Activated naive CD4-positive, alpha-beta T cell treated with anti-CD3 and anti-CD28 coated beads, Interleukin-2, amount 50 U/mL, for 72 hours (primary cell): ENCODE data around the gene PHF2. TPM values are rescaled to one million over a fixed set of nuclear protein-coding genes. Genes with fewer than 3 reads are reported as not detected.
A peak's percentile ranks its signal among the peaks of the same experiment; 100 is the strongest.

Source experiments
- ATAC-seq, 2 donors: fragments of 150-1000 bp; cut with Tn5 transposase; 2 replicates each; pipeline ENCODE4 v1.10.0; 2021; ENCODE audit warnings: mild to moderate bottlenecking in 2 of 2, moderate library complexity in 2 of 2
- DNase-seq, 2 donors: peaks; one replicate each; pipeline ENCODE4 v3.0.0; 2021 to 2022; ENCODE audit warnings: low spot score in 2 of 2
- H3K27ac Mint-ChIP-seq, 2 donors: one replicate each; pipeline ENCODE4 v1.8.0; 2022; ENCODE audit warnings: mild to moderate bottlenecking in 2 of 2, mixed read lengths in 2 of 2
- H3K36me3 Mint-ChIP-seq, 2 donors: one replicate each; pipeline ENCODE4 v1.8.0; 2022; ENCODE audit warnings: mixed read lengths in 2 of 2
- H3K9me3 Mint-ChIP-seq, 2 donors: one replicate each; pipeline ENCODE4 v1.8.0; 2022; ENCODE audit warnings: mixed read lengths in 2 of 2
- total RNA-seq, 2 donors: library from RNA; stranded (reverse); gene quantifications; one replicate each; pipeline ENCODE4 v1.2.3, GENCODE V29; 2022

PHF2 gene
- 10 to 100 TPM; 12.3 to 15.5 TPM for total RNA-seq

- Mint-ChIP-seq H3K36me3 (peaks cover 0 to under 1% of the 10 kb centered on the region in 2 donors), H3K27ac (peak within 1 kb of the TSS; percentile 89 to 97), H3K9me3 (no peaks in the 10 kb centered on the region)
- DNase-seq = peak in 1 of 2 donors; percentile 23
- peak; percentile 58 to 62 for ATAC-seq
Observed at GRCh38 chr9:93576258-93577077, at the start of gene PHF2. Gene PHF2, plus strand, starts transcription at chr9:93576584. Its CDS starts 190 bp downstream, at chr9:93576774.

DNA sequence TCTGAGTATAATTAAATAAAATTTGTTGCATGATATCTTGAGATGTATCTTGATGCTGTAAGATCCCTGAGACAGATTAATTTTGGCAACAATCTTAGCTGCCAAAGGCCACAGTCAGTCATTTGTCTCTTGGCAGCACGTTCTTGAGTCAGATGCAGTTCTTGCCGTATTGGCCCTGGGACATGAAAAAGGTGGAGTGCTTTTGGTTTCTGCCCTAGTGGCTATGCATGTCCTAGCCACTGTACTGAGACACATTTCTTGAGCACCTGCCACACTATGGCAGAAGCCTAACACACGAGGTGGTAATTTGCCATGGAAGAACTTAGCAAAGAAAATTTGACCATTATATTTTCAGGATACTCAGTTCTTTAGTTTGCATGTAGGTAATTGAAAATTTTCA, 45.0 kb upstream of the PHF2 start:
- ATAC-seq = no peak

DNA sequence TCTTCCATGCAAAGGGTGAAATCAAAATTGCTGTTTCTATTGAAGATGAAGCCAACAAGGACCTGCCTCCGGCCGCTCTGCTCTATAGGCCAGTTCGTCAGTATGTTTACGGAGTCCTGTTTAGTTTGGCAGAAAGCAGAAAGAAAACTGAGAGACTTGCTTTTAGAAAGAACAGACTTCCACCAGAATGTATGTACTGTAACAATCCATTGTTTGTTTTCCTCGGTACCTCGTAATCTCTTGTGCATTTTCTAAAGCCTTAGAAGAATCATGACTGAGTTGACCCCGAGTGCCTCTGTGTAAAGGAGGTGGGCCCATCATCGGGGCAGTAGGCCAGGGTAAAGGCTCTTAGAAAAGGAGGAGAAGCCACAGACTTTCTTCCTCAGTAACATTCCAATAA, 44.2 kb upstream of the PHF2 start:
- DNase-seq (no peak), ATAC-seq (no peak)
- H3K9me3 Mint-ChIP-seq = no peaks in the 10 kb centered on the region
- H3K36me3 Mint-ChIP-seq = peaks cover 6 to 11% of the 10 kb centered on the region in 2 donors
- H3K27ac Mint-ChIP-seq = no peak overlapping the region

More for the DNA sequence above, 45.0 kb upstream of the PHF2 start:
- DNase-seq = no peak
- Mint-ChIP-seq H3K36me3 (peaks cover 8 to 19% of the 10 kb centered on the region in 2 donors), H3K9me3 (no peaks in the 10 kb centered on the region), H3K27ac (peak overlapping the region in 1 of 2 donors; percentile 13)

GRCh38 chr9:93533863-93534262, 42.5 kb upstream of the PHF2 start:
- Mint-ChIP-seq H3K36me3 (peaks cover 6 to 11% of the 10 kb centered on the region in 2 donors), H3K9me3 (no peaks in the 10 kb centered on the region), H3K27ac (peak overlapping the region in 1 of 2 donors; percentile 86)
- no peak for DNase-seq
- ATAC-seq = no peak

- H3K9me3 Mint-ChIP-seq = no peaks in the 10 kb centered on the region
- no peak for DNase-seq
- ATAC-seq = no peak
- peak overlapping the region in 1 of 2 donors; percentile 85 for H3K27ac Mint-ChIP-seq
- peaks cover 6 to 11% of the 10 kb centered on the region in 2 donors for H3K36me3 Mint-ChIP-seq
Observed at GRCh38 chr9:93536167-93536566, 40.2 kb upstream of the PHF2 start.

DNA sequence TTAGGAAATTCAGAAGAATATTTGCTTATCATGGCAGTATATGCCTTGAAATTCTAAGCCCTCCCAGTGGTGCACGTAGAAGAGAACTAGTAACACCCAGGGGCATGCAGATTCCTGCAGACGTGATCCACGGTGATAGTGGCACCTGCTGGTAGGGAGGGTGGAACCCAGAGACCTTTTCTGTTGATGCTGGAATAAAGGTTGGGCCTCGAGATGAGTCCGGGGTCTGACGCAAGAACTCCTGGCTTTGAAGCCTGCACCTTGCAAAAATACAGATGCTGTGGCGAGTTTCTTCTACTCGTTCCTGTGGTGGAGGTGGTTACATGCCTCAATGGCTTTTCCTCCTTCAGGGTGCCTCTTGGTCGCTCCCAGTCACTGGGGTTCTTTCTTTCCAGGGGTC, 39.5 kb upstream of the PHF2 start:
- DNase-seq (no peak), ATAC-seq (no peak)
- Mint-ChIP-seq H3K27ac (no peak overlapping the region), H3K36me3 (peaks cover 6 to 11% of the 10 kb centered on the region in 2 donors), H3K9me3 (no peaks in the 10 kb centered on the region)

DNA sequence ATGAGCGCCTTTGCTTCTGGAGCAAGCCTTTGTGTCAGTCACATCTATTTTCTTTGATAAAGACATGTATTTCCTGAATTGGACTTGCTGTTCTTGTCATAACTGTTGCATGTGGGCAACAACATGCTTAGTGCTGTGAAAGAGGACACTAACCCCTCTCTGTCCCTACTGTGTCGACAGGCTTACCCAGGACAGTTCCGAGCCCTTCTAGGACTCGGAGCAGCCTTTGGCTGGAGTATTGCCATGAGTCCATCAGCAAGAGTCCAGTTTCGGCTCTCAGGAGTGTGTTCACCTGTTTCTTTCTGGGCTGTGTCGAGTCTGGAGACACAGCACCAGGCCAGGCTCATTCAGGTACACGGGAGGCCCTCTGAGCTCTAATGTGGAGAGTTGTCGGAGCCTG, 36.1 kb upstream of the PHF2 start:
- DNase-seq (no peak), ATAC-seq (no peak)
- Mint-ChIP-seq H3K27ac (peak overlapping the region in 1 of 2 donors; percentile 66), H3K36me3 (peaks cover 0 to 7% of the 10 kb centered on the region in 2 donors), H3K9me3 (no peaks in the 10 kb centered on the region)

DNA sequence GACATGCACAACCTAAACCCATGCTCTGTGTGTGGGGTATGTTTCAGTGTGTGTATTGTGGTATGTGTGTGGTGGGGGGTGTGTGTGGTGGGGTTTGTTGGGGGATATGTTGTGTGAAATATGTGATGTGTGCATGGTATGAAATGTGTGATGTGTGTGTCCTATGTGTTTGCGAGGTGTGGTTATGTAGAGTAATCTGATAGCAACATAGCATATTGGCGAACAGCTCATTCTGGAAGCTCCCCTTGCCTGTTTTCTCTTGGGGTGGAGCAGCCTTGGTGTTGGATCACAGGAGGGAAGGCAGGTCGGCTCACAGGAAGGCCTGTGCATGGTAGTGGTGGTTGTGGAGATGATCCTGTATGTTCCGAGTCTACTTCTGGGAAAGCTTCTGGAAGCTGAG, 35.4 kb upstream of the PHF2 start:
- Mint-ChIP-seq H3K9me3 (no peaks in the 10 kb centered on the region), H3K36me3 (peaks cover 0 to 7% of the 10 kb centered on the region in 2 donors), H3K27ac (no peak overlapping the region)
- ATAC-seq (no peak), DNase-seq (no peak)

DNA sequence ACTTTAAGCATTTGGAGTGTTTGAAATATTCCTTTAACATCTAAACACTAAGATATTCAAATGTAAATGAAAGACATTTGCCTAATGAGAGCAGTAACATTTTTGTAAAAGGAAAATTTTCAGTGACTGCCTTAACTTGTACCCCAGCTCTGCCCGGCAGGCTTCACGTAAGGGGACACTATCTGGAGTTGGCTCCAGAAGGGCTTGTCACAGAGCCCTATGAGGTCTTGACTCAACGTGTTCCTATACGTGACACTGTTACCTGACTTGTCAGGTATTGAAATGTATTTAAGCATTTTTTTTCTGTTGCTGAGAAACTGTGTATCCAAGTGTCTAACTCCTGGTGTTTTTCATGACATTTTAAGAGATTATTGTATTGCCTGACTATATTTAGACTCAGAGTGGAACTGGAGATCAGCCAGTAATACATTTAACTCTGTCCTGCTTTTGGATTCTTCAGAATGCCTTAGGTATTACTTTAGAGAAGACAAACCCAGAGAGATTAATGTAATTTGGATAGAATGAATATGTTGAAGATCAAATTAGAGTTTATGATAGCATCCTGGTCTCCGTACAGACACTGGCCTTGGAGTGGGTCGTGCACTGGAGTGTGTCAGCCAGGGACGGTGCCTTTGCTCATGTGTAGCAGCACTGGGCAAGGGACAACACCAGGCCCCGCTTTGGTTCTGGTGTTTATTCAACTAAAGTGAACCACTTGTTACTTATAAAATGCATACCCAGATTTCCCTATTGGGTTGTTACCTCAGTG, 34.6 kb upstream of the PHF2 start:
- ATAC-seq (no peak), DNase-seq (no peak)
- Mint-ChIP-seq H3K36me3 (peaks cover 6 to 14% of the 10 kb centered on the region in 2 donors), H3K27ac (peak overlapping the region in 1 of 2 donors; percentile 57), H3K9me3 (no peaks in the 10 kb centered on the region)

DNA sequence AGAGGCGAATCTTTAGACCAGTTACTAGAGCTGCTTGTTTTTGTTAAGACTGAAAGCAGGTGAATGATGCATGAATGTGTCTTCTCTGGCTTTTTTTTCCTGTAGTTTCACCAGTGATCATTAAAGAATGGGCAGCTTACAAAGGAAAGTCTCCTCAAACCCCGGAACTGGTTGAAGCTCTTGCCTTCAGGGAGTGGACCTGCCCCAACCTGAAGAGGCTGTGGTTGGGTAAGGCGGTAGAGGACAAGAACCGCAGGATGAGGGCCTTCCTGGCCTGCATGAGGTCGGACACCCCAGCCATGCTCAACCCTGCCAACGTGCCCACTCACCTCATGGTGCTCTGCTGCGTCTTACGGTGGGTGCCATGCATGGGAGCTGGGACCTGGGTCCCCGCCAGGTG, 33.3 kb upstream of the PHF2 start:
- no peak overlapping the region for H3K27ac Mint-ChIP-seq
- peaks cover 8 to 17% of the 10 kb centered on the region in 2 donors for H3K36me3 Mint-ChIP-seq
- ATAC-seq = no peak
- no peak for DNase-seq
- no peaks in the 10 kb centered on the region for H3K9me3 Mint-ChIP-seq

GRCh38 chr9:93546356-93546755, 30.0 kb upstream of the PHF2 start:
- H3K27ac Mint-ChIP-seq = peak overlapping the region in 1 of 2 donors; percentile 58
- DNase-seq = no peak
- ATAC-seq = no peak
- no peaks in the 10 kb centered on the region for H3K9me3 Mint-ChIP-seq
- H3K36me3 Mint-ChIP-seq = peaks cover 8 to 17% of the 10 kb centered on the region in 2 donors

DNA sequence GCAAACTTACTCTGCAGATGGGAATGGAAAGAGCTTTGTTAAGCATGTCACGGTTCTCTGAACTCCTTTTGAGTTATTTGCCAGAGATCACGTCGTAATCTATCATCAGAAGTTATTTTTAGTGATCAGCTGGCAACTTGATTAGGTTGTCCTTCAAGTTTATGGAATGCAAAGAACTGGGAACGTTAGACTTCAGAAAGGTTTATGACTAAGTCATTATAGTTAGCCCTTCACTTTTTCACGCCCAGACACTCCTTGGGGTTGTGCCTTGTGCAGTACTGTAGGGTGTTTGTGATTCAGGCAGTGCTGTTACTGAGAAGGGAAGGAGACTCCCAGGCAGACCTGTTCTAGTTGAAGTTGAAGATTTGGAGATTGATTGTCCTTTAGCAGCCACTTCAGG, 26.8 kb upstream of the PHF2 start:
- peaks cover 14 to 22% of the 10 kb centered on the region in 2 donors for H3K36me3 Mint-ChIP-seq
- no peak overlapping the region for H3K27ac Mint-ChIP-seq
- no peak for DNase-seq
- no peaks in the 10 kb centered on the region for H3K9me3 Mint-ChIP-seq
- ATAC-seq = no peak

DNA sequence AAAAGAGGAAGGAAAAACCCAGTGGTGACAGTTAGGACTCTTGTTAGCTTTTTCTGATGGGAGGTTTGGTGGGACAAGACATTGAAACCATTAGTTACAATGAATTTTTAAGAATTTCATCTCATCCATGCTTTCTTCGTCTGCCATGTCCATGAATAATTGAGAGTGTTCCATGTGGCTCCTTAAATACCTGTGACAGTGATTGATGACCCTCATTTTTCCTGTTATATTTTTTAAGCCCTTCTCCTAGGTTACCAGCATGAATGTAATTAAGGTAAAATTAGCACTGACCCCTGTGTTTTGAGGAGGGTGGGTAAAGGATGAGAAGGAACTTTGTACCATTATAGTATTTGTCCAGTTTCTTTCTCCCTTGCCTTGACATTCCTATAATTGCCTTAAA, 23.5 kb upstream of the PHF2 start:
- no peak overlapping the region for H3K27ac Mint-ChIP-seq
- DNase-seq = no peak
- H3K9me3 Mint-ChIP-seq = no peaks in the 10 kb centered on the region
- ATAC-seq = no peak
- H3K36me3 Mint-ChIP-seq = peaks cover 6 to 9% of the 10 kb centered on the region in 2 donors

- ATAC-seq (no peak), DNase-seq (no peak)
- peak overlapping the region in 1 of 2 donors; percentile 70 for H3K27ac Mint-ChIP-seq
- peaks cover 6 to 16% of the 10 kb centered on the region in 2 donors for H3K36me3 Mint-ChIP-seq
- H3K9me3 Mint-ChIP-seq = no peaks in the 10 kb centered on the region
Observed at GRCh38 chr9:93555370-93555769, 21.0 kb upstream of the PHF2 start.

GRCh38 chr9:93557366-93558137, 18.8 kb upstream of the PHF2 start:
- H3K36me3 Mint-ChIP-seq = peaks cover 0 to 16% of the 10 kb centered on the region in 2 donors
- DNase-seq (no peak), ATAC-seq (no peak)
- no peaks in the 10 kb centered on the region for H3K9me3 Mint-ChIP-seq
- H3K27ac Mint-ChIP-seq = peak overlapping the region in 1 of 2 donors; percentile 66

GRCh38 chr9:93558503-93558902, 17.9 kb upstream of the PHF2 start:
- ATAC-seq (peak in 1 of 2 donors; percentile 16), DNase-seq (no peak)
- Mint-ChIP-seq H3K36me3 (peaks cover 0 to 22% of the 10 kb centered on the region in 2 donors), H3K27ac (peak overlapping the region; percentile 13 to 52), H3K9me3 (no peaks in the 10 kb centered on the region)

GRCh38 chr9:93560991-93561390, 15.4 kb upstream of the PHF2 start:
- Mint-ChIP-seq H3K9me3 (no peaks in the 10 kb centered on the region), H3K36me3 (peaks cover 0 to 22% of the 10 kb centered on the region in 2 donors), H3K27ac (no peak overlapping the region)
- ATAC-seq (no peak), DNase-seq (no peak)
